Myocyte (in vitro differentiated cells): ENCODE measurements around the gene SLC4A9. TPM values are rescaled to one million over a fixed set of nuclear protein-coding genes. Genes with fewer than 3 reads are reported as not detected.
"Not testable (repeated sequence)": the region's sequence is repeated elsewhere in the genome, so short reads cannot be mapped to it uniquely, and the experiment has no call there.

Experiments used
- DNase-seq: peaks from one replicate; pipeline ENCODE4 v3.0.0-alpha.2; 2012; ENCODE audit warnings: low read depth
- total RNA-seq: library from RNA; depleted of rRNA; stranded (reverse); fragments of >200 nt; gene quantifications from 2 replicates; pipeline ENCODE4 v1.2.3, GENCODE V29; 2014

Gene SLC4A9
- total RNA-seq, 1 donor from 2014 or later: not detected

GRCh38 chr5:140337880-140338279, 22.1 kb upstream of the SLC4A9 start:
- DNase-seq: no peak

GRCh38 chr5:140338336-140338735, 21.7 kb upstream of the SLC4A9 start:
- no peak for DNase-seq

GRCh38 chr5:140338908-140339307, 21.1 kb upstream of the SLC4A9 start:
- no peak for DNase-seq

GRCh38 chr5:140339636-140340035, 20.4 kb upstream of the SLC4A9 start:
- DNase-seq: peak; percentile 90

GRCh38 chr5:140340605-140341121, 19.3 kb upstream of the SLC4A9 start:
- no peak for DNase-seq

- no peak for DNase-seq
These were observed 18.4 kb upstream of the SLC4A9 start for GRCh38 chr5:140341591-140341990.

- no peak for DNase-seq
These were observed 17.7 kb upstream of the SLC4A9 start for GRCh38 chr5:140342287-140342686.

GRCh38 chr5:140342896-140343295, 17.1 kb upstream of the SLC4A9 start:
- no peak for DNase-seq

- DNase-seq: not testable (repeated sequence)
These were observed 16.1 kb upstream of the SLC4A9 start for GRCh38 chr5:140343849-140344248.

GRCh38 chr5:140344683-140345423, 15.1 kb upstream of the SLC4A9 start:
- DNase-seq: no peak

GRCh38 chr5:140345919-140346347, 14.1 kb upstream of the SLC4A9 start:
- peak; percentile 67 for DNase-seq

GRCh38 chr5:140346348-140347221, 13.4 kb upstream of the SLC4A9 start, which contains the start of gene HBEGF:
HBEGF (minus strand) TSS chr5:140346603; CDS start chr5:140346328, 275 bp downstream.
- peak; percentile 72 for DNase-seq

GRCh38 chr5:140347360-140347759, 12.6 kb upstream of the SLC4A9 start:
- peak; percentile 51 for DNase-seq

GRCh38 chr5:140348104-140348503, 11.9 kb upstream of the SLC4A9 start:
- DNase-seq: peak; percentile 59

GRCh38 chr5:140349244-140349643, 10.8 kb upstream of the SLC4A9 start:
- peak; percentile 51 for DNase-seq

GRCh38 chr5:140351609-140352334, 8.2 kb upstream of the SLC4A9 start:
- DNase-seq: peak; percentile 85

- DNase-seq: no peak
These were observed 4.4 kb upstream of the SLC4A9 start for GRCh38 chr5:140355546-140355945.

GRCh38 chr5:140356853-140357725, 2.9 kb upstream of the SLC4A9 start:
- no peak for DNase-seq

- peak; percentile 85 for DNase-seq
These were observed 2.3 kb upstream of the SLC4A9 start for GRCh38 chr5:140357726-140358093.

GRCh38 chr5:140358738-140359310, 1.2 kb upstream of the SLC4A9 start:
- DNase-seq: peak; percentile 35
